IPS DF 4.7 (cell line): ENCODE results near the gene RAB6B.

Experiments
- DNase-seq: peaks from one replicate; pipeline ENCODE4 v3.0.0-alpha.2; 2013; ENCODE audit warnings: low spot score; ENCODE audit errors: extremely low read depth

Gene RAB6B

GRCh38 chr3:133896002-133896761 is 500 bp upstream of the RAB6B start:
- DNase-seq: no peak

GRCh38 chr3:133894353-133895207 is 1.1 kb downstream of the RAB6B start:
- no peak for DNase-seq

- DNase-seq: no peak
Measured at GRCh38 chr3:133893683-133894352, 1.9 kb downstream of the RAB6B start.

GRCh38 chr3:133892541-133893231 is 3.0 kb downstream of the RAB6B start:
- DNase-seq: no peak

- DNase-seq: no peak
Measured at GRCh38 chr3:133891662-133892378, 3.9 kb downstream of the RAB6B start.

- no peak for DNase-seq
Measured at GRCh38 chr3:133890972-133891644, 4.6 kb downstream of the RAB6B start.

- DNase-seq: no peak
Measured at GRCh38 chr3:133890037-133890436, 5.6 kb downstream of the RAB6B start.

GRCh38 chr3:133888726-133889340 is 6.8 kb downstream of the RAB6B start:
- DNase-seq: no peak

GRCh38 chr3:133887803-133888703 is 7.6 kb downstream of the RAB6B start:
- no peak for DNase-seq

GRCh38 chr3:133887074-133887802 is 8.4 kb downstream of the RAB6B start:
- DNase-seq: no peak

- DNase-seq: no peak
Measured at GRCh38 chr3:133886031-133886722, 9.5 kb downstream of the RAB6B start.

- DNase-seq: no peak
Measured at GRCh38 chr3:133884887-133885711, 10.6 kb downstream of the RAB6B start.

GRCh38 chr3:133884054-133884886 is 11.4 kb downstream of the RAB6B start:
- no peak for DNase-seq

- DNase-seq: no peak
Measured at GRCh38 chr3:133883641-133884040, 12.0 kb downstream of the RAB6B start.

- no peak for DNase-seq
Measured at GRCh38 chr3:133882986-133883586, 12.6 kb downstream of the RAB6B start.
